Nephron progenitor cell (in vitro differentiated cells): ENCODE results near the gene IMP4.

Experiments
- DNase-seq: peaks from one replicate; pipeline ENCODE4 v3.0.0; 2021
- H3K27ac Mint-ChIP-seq: 2 replicates; pipeline ENCODE4 v1.8.0; 2021; ENCODE audit warnings: mild to moderate bottlenecking, moderate library complexity, mixed read lengths
- H3K27me3 Mint-ChIP-seq: 2 replicates; pipeline ENCODE4 v1.8.0; 2021; ENCODE audit warnings: mild to moderate bottlenecking, low read depth, mixed read lengths; ENCODE audit not compliant: poor library complexity
- H3K36me3 Mint-ChIP-seq: 2 replicates; pipeline ENCODE4 v1.8.0; 2021; ENCODE audit warnings: low read depth, mixed read lengths
- H3K4me1 Mint-ChIP-seq: 2 replicates; pipeline ENCODE4 v1.8.0; 2021; ENCODE audit warnings: mixed read lengths
- H3K4me3 Mint-ChIP-seq: 2 replicates; pipeline ENCODE4 v1.8.0; 2021; ENCODE audit warnings: mild to moderate bottlenecking, moderate library complexity, mixed read lengths
- H3K9me3 Mint-ChIP-seq: 2 replicates; pipeline ENCODE4 v1.8.0; 2021; ENCODE audit warnings: mild to moderate bottlenecking, moderate library complexity, mixed read lengths
- CTCF ChIP-seq: fragments of 200-600 bp; sonication (generic); IDR thresholded peaks from 2 replicates; pipeline ENCODE4 v1.5.0; 2021; ENCODE audit warnings: antibody characterized with exemption

Gene IMP4

GRCh38 chr2:130338793-130339345, 3.8 kb upstream of the IMP4 start:
- H3K4me3 Mint-ChIP-seq = no peak overlapping the region
- peaks cover 23% of the 10 kb centered on the region for H3K27me3 Mint-ChIP-seq
- no peak for DNase-seq
- H3K9me3 Mint-ChIP-seq = peaks cover 14% of the 10 kb centered on the region
- peaks cover 26% of the 10 kb centered on the region for H3K36me3 Mint-ChIP-seq
- H3K4me1 Mint-ChIP-seq = peaks cover 38% of the 10 kb centered on the region
- no peak overlapping the region for H3K27ac Mint-ChIP-seq
- TF ChIP-seq CTCF = no peak

GRCh38 chr2:130339885-130340745, 2.6 kb upstream of the IMP4 start:
- no peak for TF ChIP-seq CTCF
- H3K27me3 Mint-ChIP-seq = peaks cover 12% of the 10 kb centered on the region
- no peak for DNase-seq
- H3K27ac Mint-ChIP-seq = no peak overlapping the region
- H3K4me1 Mint-ChIP-seq = peaks cover 38% of the 10 kb centered on the region
- peaks cover 33% of the 10 kb centered on the region for H3K36me3 Mint-ChIP-seq
- H3K4me3 Mint-ChIP-seq = peak overlapping the region; percentile 40
- peaks cover 6% of the 10 kb centered on the region for H3K9me3 Mint-ChIP-seq

DNA sequence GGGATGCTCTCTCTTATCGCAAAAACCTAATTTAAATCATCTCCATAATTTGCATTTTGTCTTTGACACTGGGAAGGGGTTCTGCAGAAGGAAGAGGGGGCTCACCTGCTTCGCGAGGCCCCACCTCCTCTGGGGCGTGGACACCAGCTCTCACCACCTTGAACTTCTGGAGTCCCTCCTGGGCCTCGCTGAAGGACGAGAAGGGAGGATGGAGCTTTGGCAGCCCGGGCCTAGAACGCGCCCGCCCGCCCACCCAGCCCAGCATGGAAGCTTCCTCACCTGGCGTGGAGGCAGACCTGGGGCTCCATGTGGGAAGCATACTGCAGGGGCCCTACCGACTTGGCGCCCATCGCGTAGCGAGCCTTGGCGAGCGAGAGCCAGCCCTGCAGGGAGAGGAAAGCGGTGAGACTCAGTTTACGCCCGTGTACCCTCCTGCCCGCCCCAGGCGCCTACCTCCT, 1.1 kb upstream of the IMP4 start:
- peaks cover 8% of the 10 kb centered on the region for H3K27me3 Mint-ChIP-seq
- peaks cover 46% of the 10 kb centered on the region for H3K36me3 Mint-ChIP-seq
- peaks cover 38% of the 10 kb centered on the region for H3K4me1 Mint-ChIP-seq
- no peak for TF ChIP-seq CTCF
- peak overlapping the region; percentile 98 for H3K27ac Mint-ChIP-seq
- DNase-seq = no peak
- peaks cover 4% of the 10 kb centered on the region for H3K9me3 Mint-ChIP-seq
- peak overlapping the region; percentile 100 for H3K4me3 Mint-ChIP-seq

- Mint-ChIP-seq H3K36me3 (peaks cover 51% of the 10 kb centered on the region), H3K4me3 (peak overlapping the region; percentile 100), H3K9me3 (peaks cover 2% of the 10 kb centered on the region), H3K4me1 (peaks cover 38% of the 10 kb centered on the region), H3K27me3 (peaks cover 4% of the 10 kb centered on the region), H3K27ac (peak overlapping the region; percentile 98)
- peak; percentile 84 for DNase-seq
- no peak for TF ChIP-seq CTCF
These were observed 621 bp upstream of the IMP4 start for GRCh38 chr2:130342020-130342532.

DNA sequence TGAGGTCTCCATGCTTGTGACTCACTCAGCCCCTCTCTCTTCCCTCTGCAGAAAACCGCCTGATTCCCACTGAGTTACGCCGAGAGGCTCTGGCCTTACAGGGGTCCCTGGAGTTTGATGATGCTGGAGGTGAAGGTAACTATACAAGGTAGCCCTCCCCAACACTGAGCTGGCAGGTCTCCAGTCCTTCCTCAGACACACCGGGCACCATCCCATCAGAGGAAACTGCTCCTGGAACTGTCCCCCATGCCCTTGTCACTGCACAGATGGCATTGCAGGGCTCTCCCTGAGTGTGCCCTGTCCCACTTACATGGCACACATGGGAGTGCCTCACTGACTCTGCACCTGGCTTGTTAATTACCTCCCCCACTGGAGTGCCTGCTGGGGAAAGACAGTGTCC, 1.9 kb downstream of the IMP4 start:
- TF ChIP-seq CTCF = no peak

More for the DNA sequence above, 1.9 kb downstream of the IMP4 start:
- Mint-ChIP-seq H3K36me3 (peaks cover 51% of the 10 kb centered on the region), H3K4me1 (peaks cover 23% of the 10 kb centered on the region), H3K27ac (no peak overlapping the region), H3K9me3 (no peaks in the 10 kb centered on the region), H3K4me3 (peak overlapping the region; percentile 100), H3K27me3 (no peaks in the 10 kb centered on the region)
- DNase-seq = no peak
